Measurements from ENCODE around the gene TKTL1.
A peak's percentile ranks its signal among the peaks of the same experiment; 100 is the strongest.

- TF ChIP-seq POLR2A (IDR thresholded peaks at IDR 0.05; ENCODE audit: low read depth, low read length) (no peak), TAF1 (IDR thresholded peaks at IDR 0.05; ENCODE audit: borderline replicate concordance, low read depth, low read length) (no peak), POLR2AphosphoS5 (IDR thresholded peaks at IDR 0.05; ENCODE audit: low read depth, low read length) (0 out of 2 replicates have a peak, but pooled peaks have one; percentile 41)
Observed at GRCh38 chrX:154353172-154353843, 57.7 kb downstream of the TKTL1 start.
